Esophagus mucosa (tissue), 1 donor: Measurements from ENCODE around the gene YY1AP1. TPM values are rescaled to one million over a fixed set of nuclear protein-coding genes. Genes with fewer than 3 reads are reported as not detected.
"Not testable (repeated sequence)": the region's sequence is repeated elsewhere in the genome, so short reads cannot be mapped to it uniquely, and the experiment has no call there.

Experiments used
- ATAC-seq: fragments of 200-7000 bp; cut with Tn5 transposase; one replicate; pipeline ENCODE4 v1.9.1; 2020
- total RNA-seq: library from RNA; stranded (reverse); gene quantifications from one replicate; pipeline ENCODE4 v1.2.4, GENCODE V29; 2023
- donor health status: DM: yes; HTN: yes; CAD: no.

The YY1AP1 gene
- total RNA-seq, 1 donor from 2014 or later = 40.3 TPM

- ATAC-seq = no peak
Observed at GRCh38 chr1:155694167-155694566, 5.6 kb upstream of the YY1AP1 start.

GRCh38 chr1:155691992-155692528 is 3.5 kb upstream of the YY1AP1 start:
- ATAC-seq = no peak

- peak; percentile 1 for ATAC-seq
Observed at GRCh38 chr1:155689081-155689607, 570 bp upstream of the YY1AP1 start, which contains the start of gene DAP3. TSS of gene DAP3 (plus strand) at chr1:155689091. CDS start at chr1:155709780, 20,689 bp downstream.

- peak; percentile 30 for ATAC-seq
Observed at GRCh38 chr1:155687705-155688323, 760 bp downstream of the YY1AP1 start.

GRCh38 chr1:155681776-155682175 is 6.8 kb downstream of the YY1AP1 start:
- ATAC-seq = no peak

- ATAC-seq = no peak
Observed at GRCh38 chr1:155680531-155680930, 8.0 kb downstream of the YY1AP1 start.

- ATAC-seq = not testable (repeated sequence)
Observed at GRCh38 chr1:155678992-155679391, 9.6 kb downstream of the YY1AP1 start.

GRCh38 chr1:155678027-155678426 is 10.5 kb downstream of the YY1AP1 start:
- peak; percentile 74 for ATAC-seq

- ATAC-seq = no peak
Observed at GRCh38 chr1:155673003-155673402, 15.6 kb downstream of the YY1AP1 start.

GRCh38 chr1:155671750-155672149 is 16.8 kb downstream of the YY1AP1 start:
- no peak for ATAC-seq

GRCh38 chr1:155669233-155670162 is 19.1 kb downstream of the YY1AP1 start:
- ATAC-seq = no peak

GRCh38 chr1:155661239-155661638 is 27.3 kb downstream of the YY1AP1 start:
- ATAC-seq = not testable (repeated sequence)

- ATAC-seq = no peak
Observed at GRCh38 chr1:155657463-155657862, 31.1 kb downstream of the YY1AP1 start.

- ATAC-seq = peak; percentile 53
Observed at GRCh38 chr1:155652951-155653350, 35.6 kb downstream of the YY1AP1 start.

- ATAC-seq = peak; percentile 76
Observed at GRCh38 chr1:155651861-155652661, 36.5 kb downstream of the YY1AP1 start.

GRCh38 chr1:155650231-155650757 is 38.3 kb downstream of the YY1AP1 start:
- ATAC-seq = peak; percentile 3

GRCh38 chr1:155649676-155650075 is 38.9 kb downstream of the YY1AP1 start:
- no peak for ATAC-seq

- ATAC-seq = peak; percentile 77
Observed at GRCh38 chr1:155648207-155649147, 40.1 kb downstream of the YY1AP1 start.

GRCh38 chr1:155646307-155646706 is 42.3 kb downstream of the YY1AP1 start:
- ATAC-seq = no peak

GRCh38 chr1:155645648-155646047 is 42.9 kb downstream of the YY1AP1 start:
- ATAC-seq = no peak
